A549 (cell line): ENCODE data around the gene SP4.

Source experiments
- BHLHE40 ChIP-seq: IDR thresholded peaks from 2 replicates; pipeline ENCODE4 v1.6.1; 2012; ENCODE audit warnings: low read depth, low read length, inconsistent platforms
- CEBPB ChIP-seq, 2 experiments: fragments of >200 bp in 1 of 2; sonication (Bioruptor Twin) in 1 of 2; formaldehyde crosslinking in 1 of 2; IDR thresholded peaks; 2 replicates each; pipeline ENCODE4 v1.6.1; 2012 to 2016
- CTCF ChIP-seq: fragments of >200 bp; sonication (Bioruptor Twin); formaldehyde crosslinking; IDR thresholded peaks from 3 replicates; pipeline ENCODE4 v1.5.1; 2016
- E2F6 ChIP-seq: IDR thresholded peaks from 2 replicates; pipeline ENCODE4 v1.6.1; 2012; ENCODE audit warnings: low read depth, borderline replicate concordance
- EP300 ChIP-seq, 2 experiments: fragments of >200 bp; sonication (Bioruptor Twin); formaldehyde crosslinking; IDR thresholded peaks; 2 replicates in 1 of 2; 3 replicates in 1 of 2; pipeline ENCODE4 v1.6.1; 2016 to 2017
- HMGXB4 ChIP-seq: fragments of 250-450 bp; sonication (Bioruptor Pico); IDR thresholded peaks from 2 replicates; pipeline ENCODE4 v1.5.0; 2021; ENCODE audit warnings: mild to moderate bottlenecking, moderate library complexity, borderline replicate concordance
- KDM1A ChIP-seq: fragments of 200-600 bp; sonication (generic); IDR thresholded peaks from 2 replicates; pipeline ENCODE4 v1.6.1; 2016; ENCODE audit warnings: low read depth, mild to moderate bottlenecking
- NFE2L2 ChIP-seq: fragments of 150-350 bp; conservative IDR thresholded peaks from 2 replicates; pipeline ENCODE4 v1.6.1; 2014; ENCODE audit warnings: low read length
- POLR2A ChIP-seq: IDR thresholded peaks from 2 replicates; pipeline ENCODE4 v1.6.1; 2012; ENCODE audit warnings: mild to moderate bottlenecking, low read length
- RAD21 ChIP-seq, 2 experiments: fragments of >200 bp in 1 of 2; sonication (Bioruptor Twin) in 1 of 2; formaldehyde crosslinking in 1 of 2; IDR thresholded peaks in 1 of 2; conservative IDR thresholded peaks in 1 of 2; 2 replicates in 1 of 2; 3 replicates in 1 of 2; pipeline ENCODE4 v1.6.1; 2012 to 2018; ENCODE audit warnings: inconsistent platforms in 1 of 2
- RFX5 ChIP-seq: fragments of 450-650 bp; IDR thresholded peaks from 2 replicates; pipeline ENCODE4 v1.7.1; 2014; ENCODE audit warnings: antibody characterized with exemption, mild to moderate bottlenecking, moderate library complexity
- RNF2 ChIP-seq: fragments of 200-600 bp; sonication (generic); IDR thresholded peaks from 2 replicates; pipeline ENCODE4 v1.6.1; 2016; ENCODE audit warnings: low read depth, mild to moderate bottlenecking, antibody characterized with exemption, moderate library complexity, borderline replicate concordance
- SMC3 ChIP-seq: fragments of >200 bp; sonication (Bioruptor Twin); formaldehyde crosslinking; IDR thresholded peaks from 3 replicates; pipeline ENCODE4 v1.6.1; 2018; ENCODE audit warnings: inconsistent platforms

- no peak for TF ChIP-seq CTCF
- no peak for TF ChIP-seq RNF2
- no peak for TF ChIP-seq KDM1A
- TF ChIP-seq CEBPB (IDR thresholded peaks at IDR 0.05): no peak
- no peak for TF ChIP-seq EP300 (IDR thresholded peaks at IDR 0.05)
- no peak for TF ChIP-seq E2F6
- no peak for TF ChIP-seq RAD21 (conservative IDR thresholded peaks at IDR 0.05 in 1 of 2, IDR thresholded peaks at IDR 0.05 in 1 of 2)
- no peak for TF ChIP-seq POLR2A
- no peak for TF ChIP-seq SMC3
- no peak for TF ChIP-seq RFX5
- no peak for TF ChIP-seq HMGXB4 (CRISPR knock-in tag)
- no peak for TF ChIP-seq NFE2L2
- no peak for TF ChIP-seq BHLHE40
Measured at GRCh38 chr7:21500117-21500832, 72.4 kb downstream of the SP4 start.
